Astrocyte (in vitro differentiated cells and primary cell): ENCODE data around the gene PDE11A. TPM values are rescaled to one million over a fixed set of nuclear protein-coding genes. Genes with fewer than 3 reads are reported as not detected.

Experiments
- DNase-seq: peaks from one replicate; pipeline ENCODE4 v3.0.0-alpha.2; 2010; ENCODE audit warnings: low read depth
- FAIRE-seq: peaks from 2 replicates; lab custom pipeline; 2011; peaks lifted over from hg19 to GRCh38; lab: Jason Lieb, UNC
- H2AFZ ChIP-seq: 2 replicates; pipeline ENCODE4 v1.6.0; 2012; ENCODE audit warnings: low read depth, low read length, inconsistent platforms
- H3K27ac ChIP-seq: 2 replicates; pipeline ENCODE4 v1.5.1; 2011; ENCODE audit warnings: low read depth, low read length, inconsistent platforms
- H3K27me3 ChIP-seq: 2 replicates; pipeline ENCODE4 v1.6.0; 2011; ENCODE audit warnings: low read length, inconsistent platforms; ENCODE audit not compliant: insufficient read depth
- H3K36me3 ChIP-seq: 2 replicates; pipeline ENCODE4 v1.5.1; 2011; ENCODE audit warnings: low read length, inconsistent platforms; ENCODE audit not compliant: insufficient read depth
- H3K4me1 ChIP-seq: 2 replicates; pipeline ENCODE4 v1.5.1; 2011; ENCODE audit warnings: low read length, inconsistent platforms; ENCODE audit not compliant: insufficient read depth
- H3K4me2 ChIP-seq: 2 replicates; pipeline ENCODE4 v1.6.0; 2012; ENCODE audit warnings: low read length, inconsistent platforms
- H3K4me3 ChIP-seq: 2 replicates; pipeline ENCODE4 v1.5.1; 2011; ENCODE audit warnings: low read depth, mild to moderate bottlenecking, low read length, inconsistent platforms; ENCODE audit not compliant: insufficient read depth
- H3K79me2 ChIP-seq: 2 replicates; pipeline ENCODE4 v1.6.0; 2012; ENCODE audit warnings: mild to moderate bottlenecking, low read length, inconsistent platforms; ENCODE audit not compliant: insufficient read depth
- H3K9ac ChIP-seq: 2 replicates; pipeline ENCODE4 v1.6.0; 2012; ENCODE audit warnings: mild to moderate bottlenecking, low read length, inconsistent platforms
- H3K9me3 ChIP-seq: 2 replicates; pipeline ENCODE4 v1.5.1; 2012; ENCODE audit warnings: low read depth, mild to moderate bottlenecking, low read length, inconsistent platforms; ENCODE audit not compliant: insufficient read depth
- H4K20me1 ChIP-seq: 2 replicates; pipeline ENCODE4 v1.6.0; 2012; ENCODE audit warnings: low read length, inconsistent platforms; ENCODE audit not compliant: insufficient read depth
- H3K27ac Mint-ChIP-seq: one replicate; pipeline ENCODE4 v1.8.0; 2021; ENCODE audit warnings: mild to moderate bottlenecking, mixed read lengths; ENCODE audit not compliant: unreplicated experiment
- H3K27me3 Mint-ChIP-seq: one replicate; pipeline ENCODE4 v1.8.0; 2021; ENCODE audit warnings: low read depth, mixed read lengths; ENCODE audit not compliant: unreplicated experiment
- H3K36me3 Mint-ChIP-seq: one replicate; pipeline ENCODE4 v1.8.0; 2021; ENCODE audit warnings: low read depth, mixed read lengths; ENCODE audit not compliant: unreplicated experiment
- H3K4me1 Mint-ChIP-seq: one replicate; pipeline ENCODE4 v1.8.0; 2021; ENCODE audit warnings: low read depth, mixed read lengths; ENCODE audit not compliant: unreplicated experiment
- H3K4me3 Mint-ChIP-seq: one replicate; pipeline ENCODE4 v1.8.0; 2021; ENCODE audit warnings: mild to moderate bottlenecking, moderate library complexity, mixed read lengths; ENCODE audit not compliant: unreplicated experiment
- H3K9me3 Mint-ChIP-seq: one replicate; pipeline ENCODE4 v1.8.0; 2021; ENCODE audit warnings: mild to moderate bottlenecking, mixed read lengths; ENCODE audit not compliant: unreplicated experiment
- CTCF ChIP-seq: IDR thresholded peaks from 2 replicates; pipeline ENCODE4 v1.5.1; 2011; ENCODE audit warnings: low read depth, mild to moderate bottlenecking, inconsistent platforms, low read length, moderate library complexity; ENCODE audit not compliant: insufficient read depth
- EZH2 ChIP-seq: IDR thresholded peaks from 2 replicates; pipeline ENCODE4 v1.6.1; 2012; ENCODE audit warnings: mild to moderate bottlenecking, low read length, inconsistent platforms; ENCODE audit not compliant: insufficient read depth
- total RNA-seq: library from RNA; stranded (reverse); gene quantifications from 2 replicates; pipeline ENCODE4 v1.2.1, GENCODE V29; 2021

PDE11A gene
- total RNA-seq, 1 donor from 2014 or later, result 0.45 TPM

GRCh38 chr2:177747384-177747783 lies 325.2 kb downstream of the PDE11A start:
- no peak overlapping the region for H3K27ac ChIP-seq
- no peak overlapping the region for H2AFZ ChIP-seq
- no peak overlapping the region for H3K4me2 ChIP-seq
- Mint-ChIP-seq H3K27me3 (peaks cover 13% of the 10 kb centered on the region), H3K9me3 (no peaks in the 10 kb centered on the region), H3K27ac (no peak overlapping the region), H3K4me3 (no peak overlapping the region), H3K4me1 (no peaks in the 10 kb centered on the region), H3K36me3 (no peaks in the 10 kb centered on the region)
- H3K36me3 ChIP-seq, result no peaks in the 10 kb centered on the region
- no peaks in the 10 kb centered on the region for H3K4me1 ChIP-seq
- no peaks in the 10 kb centered on the region for H4K20me1 ChIP-seq
- no peak for FAIRE-seq
- H3K9ac ChIP-seq, result no peak overlapping the region
- no peak overlapping the region for H3K4me3 ChIP-seq
- H3K9me3 ChIP-seq, result no peaks in the 10 kb centered on the region
- TF ChIP-seq CTCF (no peak), EZH2 (no peak)
- no peaks in the 10 kb centered on the region for H3K79me2 ChIP-seq
- H3K27me3 ChIP-seq, result peaks cover 8% of the 10 kb centered on the region
- no peak for DNase-seq

- Mint-ChIP-seq H3K27ac (no peak overlapping the region), H3K9me3 (no peaks in the 10 kb centered on the region), H3K36me3 (no peaks in the 10 kb centered on the region), H3K27me3 (peaks cover 19% of the 10 kb centered on the region), H3K4me3 (no peak overlapping the region), H3K4me1 (no peaks in the 10 kb centered on the region)
- Histone ChIP-seq H3K27ac (no peak overlapping the region), H3K36me3 (no peaks in the 10 kb centered on the region), H2AFZ (no peak overlapping the region), H3K9ac (no peak overlapping the region), H4K20me1 (no peaks in the 10 kb centered on the region), H3K4me1 (no peaks in the 10 kb centered on the region), H3K9me3 (no peaks in the 10 kb centered on the region), H3K4me3 (no peak overlapping the region), H3K27me3 (peaks cover 8% of the 10 kb centered on the region), H3K4me2 (no peak overlapping the region), H3K79me2 (no peaks in the 10 kb centered on the region)
- no peak for TF ChIP-seq EZH2
- no peak for TF ChIP-seq CTCF
- DNase-seq (no peak), FAIRE-seq (no peak)
Measured at GRCh38 chr2:177746358-177746757, 326.2 kb downstream of the PDE11A start.

DNA sequence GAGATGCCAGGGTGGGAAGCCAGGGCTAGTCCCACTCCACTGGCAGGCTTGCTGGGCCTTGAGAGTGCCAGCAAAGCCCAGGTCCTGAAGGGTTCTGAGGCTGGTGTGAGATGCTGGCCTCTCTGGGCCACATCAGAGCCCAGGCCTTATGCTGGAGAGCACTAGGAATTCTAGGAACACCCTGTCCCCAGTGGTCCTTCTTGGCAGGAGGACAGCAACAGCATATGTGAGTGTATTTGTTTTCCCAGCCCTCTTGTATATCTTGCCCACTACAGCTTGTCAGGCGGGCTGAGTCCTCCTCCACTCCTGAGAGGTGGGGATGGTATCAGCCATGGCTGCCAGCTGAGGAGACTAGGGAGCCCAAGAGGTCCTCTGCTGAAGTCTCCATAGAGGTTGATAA lies 327.0 kb downstream of the PDE11A start:
- H3K27ac ChIP-seq, result no peak overlapping the region
- no peaks in the 10 kb centered on the region for H3K36me3 ChIP-seq
- H3K27ac Mint-ChIP-seq, result no peak overlapping the region
- no peak overlapping the region for H3K4me3 ChIP-seq
- FAIRE-seq (no peak), DNase-seq (no peak)
- no peaks in the 10 kb centered on the region for H3K36me3 Mint-ChIP-seq
- H3K79me2 ChIP-seq, result no peaks in the 10 kb centered on the region
- no peak overlapping the region for H2AFZ ChIP-seq
- H3K4me2 ChIP-seq, result no peak overlapping the region
- H3K9me3 ChIP-seq, result no peaks in the 10 kb centered on the region
- H4K20me1 ChIP-seq, result no peaks in the 10 kb centered on the region
- peaks cover 19% of the 10 kb centered on the region for H3K27me3 Mint-ChIP-seq
- H3K4me1 ChIP-seq, result no peaks in the 10 kb centered on the region
- no peak overlapping the region for H3K9ac ChIP-seq
- TF ChIP-seq EZH2 (no peak), CTCF (no peak)
- no peaks in the 10 kb centered on the region for H3K4me1 Mint-ChIP-seq
- peaks cover 8% of the 10 kb centered on the region for H3K27me3 ChIP-seq
- H3K4me3 Mint-ChIP-seq, result no peak overlapping the region
- no peaks in the 10 kb centered on the region for H3K9me3 Mint-ChIP-seq
